ENCODE measurements around the gene TMEM44. TPM values are rescaled to one million over a fixed set of nuclear protein-coding genes. Genes with fewer than 3 reads are reported as not detected.
A peak's percentile ranks its signal among the peaks of the same experiment; 100 is the strongest.

The TMEM44 gene
- total RNA-seq, 6 experiments from 2014 or later = 11.8 to 14.0 (median 13.2) TPM

- H3K36me3 Mint-ChIP-seq (ENCODE audit: low read depth) = no peaks in the 10 kb centered on the region
- peaks cover 70% of the 10 kb centered on the region for H3K4me1 Mint-ChIP-seq (ENCODE audit: low read depth)
- H3K4me3 Mint-ChIP-seq = no peak overlapping the region
- no peaks in the 10 kb centered on the region for H3K9me3 Mint-ChIP-seq
- no peak overlapping the region for H3K27ac Mint-ChIP-seq
- peaks cover 2% of the 10 kb centered on the region for H3K27me3 Mint-ChIP-seq (ENCODE audit: insufficient read depth)
- TF ChIP-seq, protein P1, sequence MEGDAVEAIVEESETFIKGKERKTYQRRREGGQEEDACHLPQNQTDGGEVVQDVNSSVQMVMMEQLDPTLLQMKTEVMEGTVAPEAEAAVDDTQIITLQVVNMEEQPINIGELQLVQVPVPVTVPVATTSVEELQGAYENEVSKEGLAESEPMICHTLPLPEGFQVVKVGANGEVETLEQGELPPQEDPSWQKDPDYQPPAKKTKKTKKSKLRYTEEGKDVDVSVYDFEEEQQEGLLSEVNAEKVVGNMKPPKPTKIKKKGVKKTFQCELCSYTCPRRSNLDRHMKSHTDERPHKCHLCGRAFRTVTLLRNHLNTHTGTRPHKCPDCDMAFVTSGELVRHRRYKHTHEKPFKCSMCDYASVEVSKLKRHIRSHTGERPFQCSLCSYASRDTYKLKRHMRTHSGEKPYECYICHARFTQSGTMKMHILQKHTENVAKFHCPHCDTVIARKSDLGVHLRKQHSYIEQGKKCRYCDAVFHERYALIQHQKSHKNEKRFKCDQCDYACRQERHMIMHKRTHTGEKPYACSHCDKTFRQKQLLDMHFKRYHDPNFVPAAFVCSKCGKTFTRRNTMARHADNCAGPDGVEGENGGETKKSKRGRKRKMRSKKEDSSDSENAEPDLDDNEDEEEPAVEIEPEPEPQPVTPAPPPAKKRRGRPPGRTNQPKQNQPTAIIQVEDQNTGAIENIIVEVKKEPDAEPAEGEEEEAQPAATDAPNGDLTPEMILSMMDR (IDR thresholded peaks at IDR 0.05) = no peak
- DNase-seq = no peak
Observed at GRCh38 chr3:194559530-194559929, 73.7 kb downstream of the TMEM44 start.

DNA sequence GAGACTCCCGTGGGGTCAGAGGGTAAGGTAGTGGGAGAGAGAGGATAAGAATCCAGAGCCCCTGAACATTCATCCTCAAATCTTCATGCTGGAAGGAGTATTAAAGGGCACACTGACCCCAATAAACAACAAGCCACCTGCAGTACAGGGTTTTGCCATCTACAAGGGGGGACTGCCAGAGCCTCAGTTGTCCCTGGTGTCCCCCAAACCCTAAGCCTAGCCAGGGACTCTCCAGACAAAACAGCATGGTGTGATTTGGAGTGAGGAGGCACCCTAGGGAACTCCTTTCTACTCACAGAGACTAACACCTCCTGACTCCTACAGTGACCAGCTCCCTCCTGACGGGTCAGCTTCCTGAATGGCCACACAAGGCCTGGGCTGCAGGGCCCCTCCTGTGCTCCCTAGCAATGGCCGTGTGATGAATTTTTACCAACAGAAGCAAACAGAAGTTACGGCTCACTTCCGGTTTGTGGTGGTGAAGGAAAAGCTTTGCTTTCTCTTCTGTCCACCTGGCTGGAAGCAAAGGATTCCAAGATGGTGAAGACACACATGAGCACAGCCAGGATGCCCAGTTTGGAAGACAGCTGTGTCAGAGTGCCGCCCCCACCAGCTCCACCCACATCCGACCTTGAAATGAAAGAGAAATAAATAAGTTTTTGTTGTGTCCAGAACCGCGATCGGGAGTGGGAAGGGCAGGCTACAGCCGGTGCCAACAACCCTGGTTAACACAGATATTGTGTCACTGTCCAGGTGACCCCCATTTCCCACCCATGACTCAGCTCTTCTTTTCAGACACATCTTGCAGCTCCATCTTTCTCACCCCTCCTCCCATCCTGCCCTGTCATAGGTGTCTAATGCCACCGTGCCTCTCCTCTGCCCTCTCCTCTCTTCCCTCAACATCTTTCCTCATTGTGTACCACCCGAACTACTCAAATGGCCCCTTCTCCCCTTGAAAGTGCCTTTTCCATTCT lies 76.8 kb downstream of the TMEM44 start:
- H3K4me1 Mint-ChIP-seq (ENCODE audit: low read depth) = peaks cover 47% of the 10 kb centered on the region
- no peaks in the 10 kb centered on the region for H3K9me3 Mint-ChIP-seq
- H3K36me3 Mint-ChIP-seq (ENCODE audit: low read depth) = no peaks in the 10 kb centered on the region
- no peak overlapping the region; the same call in 1 of the 2 replicates for H3K4me3 Mint-ChIP-seq
- H3K27me3 Mint-ChIP-seq (ENCODE audit: insufficient read depth) = no peaks in the 10 kb centered on the region; the same call in 1 of the 2 replicates
- TF ChIP-seq, protein P1 (IDR thresholded peaks at IDR 0.05) = no peak
- H3K27ac Mint-ChIP-seq = peak overlapping the region; percentile 55; the same call in 1 of the 2 replicates
- DNase-seq = no peak

GRCh38 chr3:194555175-194556062 lies 77.8 kb downstream of the TMEM44 start:
- H3K36me3 Mint-ChIP-seq (ENCODE audit: low read depth) = no peaks in the 10 kb centered on the region
- H3K9me3 Mint-ChIP-seq = no peaks in the 10 kb centered on the region
- DNase-seq = no peak
- H3K4me3 Mint-ChIP-seq = no peak overlapping the region
- peaks cover 41% of the 10 kb centered on the region for H3K4me1 Mint-ChIP-seq (ENCODE audit: low read depth)
- peaks cover 3% of the 10 kb centered on the region for H3K27me3 Mint-ChIP-seq (ENCODE audit: insufficient read depth)
- TF ChIP-seq, protein P1 (IDR thresholded peaks at IDR 0.05) = no peak
- H3K27ac Mint-ChIP-seq = no peak overlapping the region

GRCh38 chr3:194554473-194555123 lies 78.6 kb downstream of the TMEM44 start:
- TF ChIP-seq, protein P1 (IDR thresholded peaks at IDR 0.05) = no peak
- no peaks in the 10 kb centered on the region for H3K36me3 Mint-ChIP-seq (ENCODE audit: low read depth)
- H3K4me3 Mint-ChIP-seq = no peak overlapping the region
- no peak overlapping the region for H3K27ac Mint-ChIP-seq
- no peaks in the 10 kb centered on the region for H3K9me3 Mint-ChIP-seq
- H3K27me3 Mint-ChIP-seq (ENCODE audit: insufficient read depth) = peaks cover 3% of the 10 kb centered on the region
- DNase-seq = no peak
- peaks cover 34% of the 10 kb centered on the region for H3K4me1 Mint-ChIP-seq (ENCODE audit: low read depth)

DNA sequence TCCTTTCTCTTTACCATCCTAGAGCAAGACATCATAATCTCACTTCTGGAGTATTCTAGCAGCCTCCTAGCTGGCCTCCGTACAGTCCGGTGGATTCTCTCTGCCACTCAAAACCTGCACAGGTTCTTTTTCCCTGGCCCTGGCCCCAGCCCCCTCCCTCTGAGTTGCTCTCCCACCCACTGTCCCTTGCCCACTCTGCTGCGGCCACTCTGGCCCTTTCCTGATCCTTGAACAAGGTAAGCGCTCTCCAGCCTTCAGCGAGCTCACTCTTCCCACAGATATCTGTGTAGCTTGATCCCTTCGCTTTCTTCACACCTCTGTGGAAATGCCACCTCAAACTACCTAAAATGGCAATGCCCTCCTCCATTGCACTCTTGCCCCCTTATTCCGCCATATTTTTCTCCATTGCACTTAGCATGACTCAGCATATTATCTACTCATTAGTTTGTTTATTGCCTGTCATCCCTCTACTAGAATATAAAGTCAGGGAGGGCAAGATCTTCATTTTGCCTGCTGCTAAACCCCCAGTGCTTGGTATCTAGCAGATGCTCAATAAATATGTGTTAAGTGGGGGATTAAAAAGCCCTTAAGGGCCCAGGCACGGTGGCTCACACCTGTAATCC lies 80.8 kb downstream of the TMEM44 start:
- Mint-ChIP-seq H3K9me3 (peaks cover 2% of the 10 kb centered on the region; the same call in 1 of the 2 replicates), H3K4me3 (no peak overlapping the region), H3K36me3 (ENCODE audit: low read depth) (peaks cover 2% of the 10 kb centered on the region), H3K27me3 (ENCODE audit: insufficient read depth) (peaks cover 3% of the 10 kb centered on the region), H3K4me1 (ENCODE audit: low read depth) (peaks cover 29% of the 10 kb centered on the region), H3K27ac (no peak overlapping the region)
- TF ChIP-seq, protein P1 (IDR thresholded peaks at IDR 0.05) = no peak
- DNase-seq = no peak
